GM19328 (cell line): ENCODE results near the gene FIGNL2.

Experiments used
- ATAC-seq: cut with Tn5 transposase; IDR thresholded peaks from one replicate; pipeline ENCODE4 v1.9.1; 2021; ENCODE audit warnings: mild to moderate bottlenecking, moderate library complexity; ENCODE audit not compliant: unreplicated experiment

Gene FIGNL2

DNA sequence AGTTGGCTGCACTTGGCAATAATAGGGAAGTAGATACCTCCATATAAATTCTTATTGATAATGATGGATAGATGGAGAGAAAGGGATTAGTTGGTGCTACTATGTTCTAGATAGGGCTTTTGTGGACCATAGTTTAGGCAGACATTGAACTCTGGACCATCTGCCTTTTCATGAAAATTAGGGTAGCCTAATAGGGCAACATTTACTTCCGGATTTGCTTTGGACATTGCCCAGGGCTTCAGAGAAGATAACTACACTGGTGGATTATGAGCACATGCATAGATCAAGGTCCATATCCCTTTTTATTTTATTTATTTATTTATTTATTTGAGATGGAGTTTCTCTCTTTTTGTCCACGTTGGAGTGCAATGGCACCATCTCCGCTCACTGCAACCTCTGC is 70.5 kb downstream of the FIGNL2 start:
- no peak for ATAC-seq

DNA sequence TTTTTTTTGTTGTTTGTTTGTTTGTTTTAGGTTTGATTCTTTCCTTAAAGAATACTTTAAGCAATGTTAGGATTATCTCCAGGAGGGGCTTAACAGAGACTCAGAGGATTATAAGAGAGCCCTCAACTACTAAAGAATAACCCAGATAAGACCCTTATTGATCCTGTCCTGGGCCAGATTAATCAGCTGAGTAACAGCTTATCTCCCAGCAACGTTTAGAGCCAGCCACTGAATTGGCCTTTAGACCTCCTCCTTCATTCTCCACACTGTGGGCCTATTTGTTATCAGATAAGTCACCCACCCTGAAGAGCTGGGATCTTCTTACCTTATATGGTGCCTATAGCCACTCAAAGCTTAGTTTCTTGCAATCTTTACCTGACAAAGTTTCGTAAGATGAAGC is 71.1 kb downstream of the FIGNL2 start:
- ATAC-seq: no peak

DNA sequence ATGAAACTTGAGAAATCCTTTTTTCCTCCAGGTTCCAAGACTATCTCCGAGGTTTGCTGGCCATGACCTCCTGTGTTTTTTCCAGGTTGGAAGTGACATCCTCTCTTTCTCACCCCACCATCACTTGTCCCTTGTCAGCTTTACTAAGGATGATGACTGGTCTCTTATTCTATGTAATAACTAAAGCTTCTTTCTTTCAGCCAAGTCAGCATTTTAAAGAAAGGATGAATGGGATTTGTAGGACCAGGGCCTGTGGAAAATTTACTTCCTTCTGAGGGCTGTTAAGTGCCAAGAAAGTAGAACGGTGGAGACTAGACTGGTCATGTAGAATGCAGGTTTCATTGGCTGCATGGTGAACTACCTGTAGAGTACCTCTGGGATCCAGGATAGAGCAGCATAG is 73.6 kb downstream of the FIGNL2 start:
- ATAC-seq: no peak

DNA sequence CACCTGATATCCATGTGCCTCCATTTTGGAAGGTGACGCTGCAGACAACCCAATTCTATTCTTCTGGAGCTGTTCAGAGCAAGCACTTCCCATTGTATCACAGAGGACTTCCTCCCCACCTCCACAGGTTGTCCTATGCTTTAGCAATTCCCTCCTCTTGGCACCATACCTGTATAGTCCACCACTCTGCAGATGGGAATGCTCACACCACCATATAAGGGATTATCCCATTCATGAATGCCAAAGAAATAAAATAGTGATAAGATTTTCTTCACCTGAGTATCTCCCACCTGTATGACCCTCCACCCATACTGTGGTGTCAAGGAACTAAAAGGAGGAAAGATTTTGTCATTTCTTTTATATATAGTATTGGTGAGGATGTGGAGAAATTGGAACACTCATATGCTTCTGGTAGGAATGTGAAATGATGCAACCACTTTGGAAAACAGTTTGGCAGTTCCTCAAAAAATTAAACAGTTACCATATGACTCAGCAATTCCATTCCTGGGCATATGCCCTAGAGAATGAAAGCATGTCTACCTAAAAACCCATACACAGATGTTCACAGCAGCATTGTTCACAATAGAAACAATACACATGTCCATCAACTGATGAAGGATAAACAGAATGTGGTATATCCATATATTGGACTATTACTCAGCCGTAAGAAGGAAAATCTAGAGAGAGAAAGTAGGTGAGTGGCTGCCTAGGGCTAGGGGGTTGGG is 75.2 kb downstream of the FIGNL2 start:
- ATAC-seq: no peak

DNA sequence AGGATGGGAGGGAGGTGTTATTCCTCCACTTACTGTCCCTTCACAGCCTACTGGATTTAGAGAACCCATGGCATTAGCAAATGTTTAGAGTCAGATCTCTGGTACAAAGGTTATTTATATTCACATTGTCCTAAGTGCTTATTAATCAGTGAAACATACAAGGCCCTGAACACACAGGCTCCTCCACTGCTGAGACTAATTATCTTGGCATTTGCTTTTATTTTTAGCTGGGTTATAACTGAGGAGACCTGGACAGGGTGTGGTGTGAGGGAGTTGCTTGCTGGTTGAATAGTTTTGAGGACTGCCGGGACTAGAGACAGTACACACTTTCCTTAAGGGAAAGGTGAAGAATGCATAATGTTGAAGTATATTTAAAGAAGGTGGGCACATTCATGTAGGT is 77.5 kb downstream of the FIGNL2 start:
- ATAC-seq: no peak
